Measurements from ENCODE around the gene DNASE1L1. TPM values are rescaled to one million over a fixed set of nuclear protein-coding genes. Genes with fewer than 3 reads are reported as not detected.

The DNASE1L1 gene
- polyA plus RNA-seq, 3 donors: 26.2 to 64.5 (median 27.2) TPM

- Histone ChIP-seq H3K4me1 (ENCODE audit: control insufficient read depth in 1 of 2, insufficient read depth in 2 of 2, low read length in 2 of 2) (no peaks in the 10 kb centered on the region), H2AFZ (ENCODE audit: insufficient read depth, low read depth, low read length, poor library complexity, severe bottlenecking) (no peak overlapping the region), H3K36me3 (replicated peaks in 1 of 2; ENCODE audit: control insufficient read depth in 1 of 2, insufficient read depth in 2 of 2, low read length in 2 of 2) (peaks cover 36% of the 10 kb centered on the region in 2 donors), H3K9ac (ENCODE audit: insufficient read depth, low read length, poor library complexity, severe bottlenecking) (no peak overlapping the region), H3K79me2 (ENCODE audit: insufficient read depth, low read length) (no peaks in the 10 kb centered on the region), H3K4me3 (replicated peaks in 1 of 3; ENCODE audit: low read depth in 2 of 3, low read length in 3 of 3) (no peak overlapping the region), H3K9me3 (replicated peaks in 1 of 2; ENCODE audit: control insufficient read depth in 1 of 2, insufficient read depth in 1 of 2, low read length in 2 of 2) (no peaks in the 10 kb centered on the region), H3K27ac (ENCODE audit: low read depth in 1 of 2, low read length in 2 of 2) (no peak overlapping the region), H3K27me3 (ENCODE audit: control insufficient read depth in 2 of 2, insufficient read depth in 2 of 2, low read length in 2 of 2) (peaks cover 0 to 7% of the 10 kb centered on the region in 2 donors), H3K4me2 (replicated peaks; ENCODE audit: extremely low read depth, low read length, poor library complexity, severe bottlenecking) (no peak overlapping the region), H4K20me1 (ENCODE audit: insufficient read depth, low read length) (no peaks in the 10 kb centered on the region)
- Mint-ChIP-seq H3K4me1 (peaks cover 6% of the 10 kb centered on the region), H3K4me3 (no peak overlapping the region), H3K36me3 (peaks cover 36 to 49% of the 10 kb centered on the region in 2 donors), H3K27me3 (ENCODE audit: low read depth in 3 of 3) (peaks cover 8 to 23% (median 10%) of the 10 kb centered on the region in 3 donors), H3K9me3 (peaks cover 0 to 10% (median 4%) of the 10 kb centered on the region in 7 donors), H3K27ac (no peak overlapping the region)
- no peak for TF ChIP-seq CTCF (IDR thresholded peaks at IDR 0.05)
- no peak for DNase-seq
- intact Hi-C loops (cut with micrococcal nuclease): no loop called here
- WGBS (ENCODE audit: insufficient coverage): no CpG with 5 or more reads among the region's 9 CpGs
Observed at GRCh38 chrX:154452823-154453222, 43.8 kb upstream of the DNASE1L1 start.

- peaks cover 2% of the 10 kb centered on the region for H4K20me1 ChIP-seq (ENCODE audit: insufficient read depth, low read length)
- no peak for DNase-seq
- Mint-ChIP-seq H3K4me1 (peaks cover 6% of the 10 kb centered on the region), H3K27me3 (ENCODE audit: low read depth in 3 of 3) (peaks cover 0 to 16% (median 0%) of the 10 kb centered on the region in 3 donors), H3K27ac (no peak overlapping the region), H3K4me3 (no peak overlapping the region), H3K9me3 (peaks cover 0 to 4% (median 0%) of the 10 kb centered on the region in 7 donors), H3K36me3 (peaks cover 54 to 67% of the 10 kb centered on the region in 2 donors)
- no peak overlapping the region for H3K27ac ChIP-seq (ENCODE audit: low read depth in 1 of 2, low read length in 2 of 2)
- no peak overlapping the region for H2AFZ ChIP-seq (ENCODE audit: insufficient read depth, low read depth, low read length, poor library complexity, severe bottlenecking)
- TF ChIP-seq CTCF (IDR thresholded peaks at IDR 0.05): no peak
- H3K9ac ChIP-seq (ENCODE audit: insufficient read depth, low read length, poor library complexity, severe bottlenecking): no peak overlapping the region
- H3K9me3 ChIP-seq (replicated peaks in 1 of 2; ENCODE audit: control insufficient read depth in 1 of 2, insufficient read depth in 1 of 2, low read length in 2 of 2): no peaks in the 10 kb centered on the region
- peaks cover 40 to 45% of the 10 kb centered on the region in 2 donors for H3K36me3 ChIP-seq (replicated peaks in 1 of 2; ENCODE audit: control insufficient read depth in 1 of 2, insufficient read depth in 2 of 2, low read length in 2 of 2)
- WGBS (ENCODE audit: insufficient coverage): 100% methylated on average over 4 of the region's 17 CpGs
- no peaks in the 10 kb centered on the region for H3K27me3 ChIP-seq (ENCODE audit: control insufficient read depth in 2 of 2, insufficient read depth in 2 of 2, low read length in 2 of 2)
- H3K79me2 ChIP-seq (ENCODE audit: insufficient read depth, low read length): peaks cover 1% of the 10 kb centered on the region
- intact Hi-C loops (cut with micrococcal nuclease): no loop called here
- H3K4me3 ChIP-seq (replicated peaks in 1 of 3; ENCODE audit: low read depth in 2 of 3, low read length in 3 of 3): no peak overlapping the region
- H3K4me2 ChIP-seq (replicated peaks; ENCODE audit: extremely low read depth, low read length, poor library complexity, severe bottlenecking): no peak overlapping the region
- peaks cover under 1 to 3% of the 10 kb centered on the region in 2 donors for H3K4me1 ChIP-seq (ENCODE audit: control insufficient read depth in 1 of 2, insufficient read depth in 2 of 2, low read length in 2 of 2)
Observed at GRCh38 chrX:154450312-154450711, 41.3 kb upstream of the DNASE1L1 start.
